Activated naive CD4-positive, alpha-beta T cell treated with anti-CD3 and anti-CD28 coated beads, Interleukin-2, amount 50 U/mL, for 72 hours (primary cell): ENCODE data around the gene ATIC. TPM values are rescaled to one million over a fixed set of nuclear protein-coding genes. Genes with fewer than 3 reads are reported as not detected.
"Not testable (repeated sequence)": the region's sequence is repeated elsewhere in the genome, so short reads cannot be mapped to it uniquely, and the experiment has no call there.

Source experiments
- ATAC-seq, 2 donors: fragments of 150-1000 bp; cut with Tn5 transposase; 2 replicates each; pipeline ENCODE4 v1.10.0; 2021; ENCODE audit warnings: mild to moderate bottlenecking in 2 of 2, moderate library complexity in 2 of 2
- DNase-seq, 2 donors: peaks; one replicate each; pipeline ENCODE4 v3.0.0; 2021 to 2022; ENCODE audit warnings: low spot score in 2 of 2
- H3K27ac Mint-ChIP-seq, 2 donors: one replicate each; pipeline ENCODE4 v1.8.0; 2022; ENCODE audit warnings: mild to moderate bottlenecking in 2 of 2, mixed read lengths in 2 of 2
- H3K36me3 Mint-ChIP-seq, 2 donors: one replicate each; pipeline ENCODE4 v1.8.0; 2022; ENCODE audit warnings: mixed read lengths in 2 of 2
- H3K9me3 Mint-ChIP-seq, 2 donors: one replicate each; pipeline ENCODE4 v1.8.0; 2022; ENCODE audit warnings: mixed read lengths in 2 of 2
- total RNA-seq, 2 donors: library from RNA; stranded (reverse); gene quantifications; one replicate each; pipeline ENCODE4 v1.2.3, GENCODE V29; 2022

The ATIC gene
- total RNA-seq, 2 donors from 2014 or later = 193 to 232 TPM

DNA sequence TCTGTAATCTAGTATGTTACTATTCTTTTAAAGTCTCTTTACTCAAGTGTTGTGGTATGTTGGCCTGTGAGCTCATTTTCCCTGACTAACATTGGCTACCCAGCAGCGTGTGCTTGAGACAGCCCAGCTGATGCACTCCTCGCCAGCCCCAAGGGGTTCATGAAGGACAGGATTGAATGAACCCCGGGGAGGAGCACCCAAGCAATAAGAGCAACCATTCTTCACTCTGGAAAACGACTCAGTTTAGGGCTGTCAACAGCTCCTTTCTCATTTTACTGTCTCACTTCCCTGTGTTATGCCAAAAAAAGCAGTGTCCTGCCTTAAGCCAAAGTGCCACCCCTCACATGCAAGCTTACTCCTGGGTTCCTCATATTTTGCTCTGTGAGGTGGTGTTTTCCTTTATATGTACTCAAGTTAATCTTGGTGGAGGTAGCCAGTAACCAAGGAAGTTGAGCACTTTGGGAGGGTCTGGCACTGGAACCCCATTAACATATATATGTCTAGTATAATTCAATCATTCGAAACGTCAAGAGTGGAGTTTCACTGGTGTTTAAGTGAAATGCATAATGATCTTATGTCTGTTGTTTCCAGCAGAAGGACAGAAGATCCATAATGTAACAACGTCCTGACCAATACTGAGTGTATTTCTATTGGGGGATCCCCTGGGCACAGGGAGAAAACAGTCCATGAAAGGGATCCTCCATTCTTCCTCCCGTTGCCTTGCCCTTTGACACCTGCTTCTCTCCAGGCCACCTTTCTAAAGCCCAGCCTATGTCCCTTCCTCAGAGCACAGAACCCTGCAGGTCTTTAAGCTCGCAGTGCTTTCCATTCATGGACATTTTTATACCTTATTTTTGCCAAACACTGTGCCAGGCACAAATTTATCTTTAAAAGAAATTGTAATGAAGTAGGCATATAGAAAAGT is 43.2 kb downstream of the ATIC start:
- ATAC-seq = no peak

DNA sequence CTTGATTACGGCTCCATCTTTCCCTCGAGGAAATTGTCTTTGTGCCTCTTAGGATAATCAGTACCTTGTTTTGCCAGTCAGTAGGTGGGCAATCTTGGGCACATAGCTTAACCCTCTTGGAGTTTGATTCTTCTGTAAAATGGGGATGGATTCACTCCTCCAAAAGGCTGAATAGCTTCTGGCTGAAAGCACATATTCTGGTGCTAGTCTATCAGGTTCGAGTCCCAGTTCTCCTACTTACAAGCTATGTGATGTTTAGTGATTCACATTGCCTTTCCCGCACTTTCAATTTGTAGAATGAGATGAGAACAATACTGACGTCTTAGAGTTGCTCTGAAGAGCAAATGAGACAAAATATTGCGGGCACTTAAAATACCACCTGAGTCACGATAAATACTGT is 43.9 kb downstream of the ATIC start:
- no peak for ATAC-seq
- Mint-ChIP-seq H3K9me3 (no peaks in the 10 kb centered on the region), H3K36me3 (peaks cover 20 to 25% of the 10 kb centered on the region in 2 donors), H3K27ac (no peak overlapping the region)
- no peak for DNase-seq

More for the DNA sequence above, 43.2 kb downstream of the ATIC start:
- no peaks in the 10 kb centered on the region for H3K9me3 Mint-ChIP-seq
- peak overlapping the region in 1 of 2 donors; percentile 32 for H3K27ac Mint-ChIP-seq
- DNase-seq = no peak
- H3K36me3 Mint-ChIP-seq = peaks cover 24 to 29% of the 10 kb centered on the region in 2 donors

DNA sequence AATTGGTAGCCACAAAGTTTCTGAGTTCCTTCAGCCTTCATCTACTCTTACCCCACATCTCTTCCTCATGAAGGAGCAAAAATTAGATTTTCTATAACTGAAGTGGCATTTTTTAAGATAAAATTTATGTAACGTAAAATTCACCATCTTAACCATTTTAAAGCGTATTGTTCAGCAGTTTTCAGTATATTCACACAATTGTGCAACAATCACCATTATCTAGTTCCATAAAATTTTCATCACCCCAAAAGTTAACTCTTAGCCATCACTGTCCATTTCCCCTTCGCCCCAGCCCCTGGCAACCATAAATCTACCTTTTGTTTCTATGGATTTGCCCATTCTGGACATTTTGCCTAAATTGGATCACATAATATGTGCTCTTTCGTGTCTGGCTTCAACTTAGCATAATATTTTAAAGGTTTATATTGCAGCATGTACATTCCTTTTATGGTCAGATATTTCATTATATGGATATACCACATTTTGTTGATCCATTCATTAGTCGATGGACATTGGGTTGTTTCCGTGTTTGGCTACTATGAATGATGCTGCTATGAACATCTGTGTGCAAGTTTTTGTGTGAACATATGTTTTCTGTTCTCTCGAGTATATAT is 44.6 kb downstream of the ATIC start:
- DNase-seq = no peak
- ATAC-seq = no peak
- H3K36me3 Mint-ChIP-seq = peaks cover 21 to 22% of the 10 kb centered on the region in 2 donors
- H3K9me3 Mint-ChIP-seq = no peaks in the 10 kb centered on the region
- H3K27ac Mint-ChIP-seq = no peak overlapping the region

DNA sequence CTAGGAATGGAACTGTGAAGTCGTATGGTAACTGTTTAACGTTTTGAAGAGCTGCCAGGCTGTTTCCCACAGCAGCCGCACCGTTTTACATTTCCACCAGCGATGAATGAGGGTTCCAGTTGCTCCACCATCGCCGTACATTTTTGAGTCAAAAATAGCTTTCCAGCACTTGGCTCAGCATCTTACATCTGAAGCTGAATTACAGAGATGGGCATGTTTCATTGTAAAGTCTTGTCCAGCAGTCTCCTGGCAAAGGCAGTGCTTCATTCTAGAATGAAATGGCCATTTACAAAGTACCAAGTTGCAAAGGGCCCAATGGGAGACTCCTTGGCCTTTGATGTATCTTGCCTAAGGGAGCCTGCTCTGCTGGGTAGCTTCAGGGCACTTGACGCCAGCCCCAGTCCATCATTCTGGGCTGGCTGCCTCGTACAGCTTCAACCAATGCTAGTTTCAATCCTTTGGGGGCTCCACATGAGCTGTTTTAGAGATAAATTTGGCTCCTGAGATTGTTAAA is 45.1 kb downstream of the ATIC start:
- DNase-seq (no peak), ATAC-seq (no peak)
- no peak overlapping the region for H3K27ac Mint-ChIP-seq
- peaks cover 18 to 21% of the 10 kb centered on the region in 2 donors for H3K36me3 Mint-ChIP-seq
- H3K9me3 Mint-ChIP-seq = no peaks in the 10 kb centered on the region

DNA sequence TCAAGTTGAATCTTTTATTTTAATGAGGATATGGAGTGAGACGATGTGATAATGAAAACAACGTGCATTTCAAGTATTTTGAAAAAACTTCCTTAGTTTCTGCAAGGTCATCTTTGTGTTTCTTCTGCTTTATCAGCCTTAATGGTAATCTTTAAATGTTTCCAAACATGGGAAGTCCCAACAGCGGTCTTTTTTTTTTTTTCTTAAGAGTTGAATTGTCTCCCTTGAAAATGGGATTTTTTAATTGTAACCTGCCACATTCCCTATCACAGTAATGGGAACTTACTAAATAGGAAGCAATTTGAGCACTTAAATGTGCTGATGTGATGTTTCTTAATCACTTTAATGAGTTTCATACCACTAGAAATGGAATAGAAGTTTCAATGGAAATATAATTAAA is 45.8 kb downstream of the ATIC start:
- no peaks in the 10 kb centered on the region for H3K9me3 Mint-ChIP-seq
- peaks cover 21 to 25% of the 10 kb centered on the region in 2 donors for H3K36me3 Mint-ChIP-seq
- H3K27ac Mint-ChIP-seq = no peak overlapping the region
- DNase-seq (no peak), ATAC-seq (no peak)

DNA sequence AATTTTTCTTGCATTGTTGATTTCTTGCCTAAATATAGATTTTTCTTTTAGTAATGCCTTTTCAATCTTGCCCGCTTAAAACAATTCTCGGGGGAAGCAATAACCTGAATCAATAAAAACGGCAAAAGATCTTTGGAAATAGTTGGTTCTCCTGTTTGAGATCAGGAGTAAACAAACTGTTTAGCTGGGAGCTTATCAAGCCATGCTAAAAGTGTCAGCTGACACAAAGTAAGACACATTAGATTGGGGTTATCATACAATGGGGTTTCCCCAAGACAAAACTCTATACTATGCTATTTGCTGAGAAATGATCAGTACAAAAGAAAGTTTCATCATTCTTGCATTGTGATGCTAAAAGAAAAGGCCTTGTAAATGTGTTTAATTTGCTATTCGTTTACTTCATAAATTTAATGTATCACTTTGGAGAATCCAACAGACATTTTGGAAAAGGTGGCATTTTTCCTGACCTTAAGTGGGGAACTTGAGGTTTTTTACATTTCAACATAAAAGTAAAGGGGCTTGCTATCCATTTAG is 46.5 kb downstream of the ATIC start:
- Mint-ChIP-seq H3K27ac (peak overlapping the region in 1 of 2 donors; percentile 29), H3K36me3 (peaks cover 18% of the 10 kb centered on the region in 2 donors), H3K9me3 (no peaks in the 10 kb centered on the region)
- ATAC-seq = no peak
- DNase-seq = no peak

DNA sequence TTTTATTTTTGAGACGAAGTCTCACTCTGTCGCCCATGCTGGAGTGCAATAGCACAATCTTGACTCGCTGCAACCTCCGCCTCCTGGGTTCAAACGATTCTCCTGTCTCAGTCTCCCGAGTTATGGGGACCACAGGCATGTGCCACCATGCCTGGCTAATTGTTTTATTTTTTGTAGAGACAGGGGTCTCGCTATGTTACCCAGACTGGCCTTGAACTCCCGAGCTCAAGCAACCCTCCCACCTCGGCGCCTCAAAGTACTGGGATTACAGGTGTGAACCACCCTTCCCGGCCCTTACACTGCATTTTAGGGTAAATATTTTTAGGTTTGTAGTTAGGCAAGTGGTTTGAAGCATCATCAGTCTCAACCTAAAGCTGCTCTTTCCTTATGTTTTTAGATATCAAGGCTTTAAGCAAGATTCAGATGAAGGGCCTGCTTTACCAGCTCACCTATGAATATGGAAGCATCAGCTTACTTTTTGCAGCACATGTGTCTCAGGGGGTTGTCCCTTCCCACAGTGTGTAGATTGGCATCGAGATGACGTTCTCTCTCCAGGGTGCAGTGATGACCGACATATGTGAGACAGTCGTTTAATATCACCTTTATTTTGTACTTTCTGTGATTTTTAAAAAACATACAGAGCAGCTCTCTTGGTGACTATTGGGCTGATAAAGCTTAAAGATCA is 47.2 kb downstream of the ATIC start:
- no peak for DNase-seq
- Mint-ChIP-seq H3K27ac (no peak overlapping the region), H3K9me3 (no peaks in the 10 kb centered on the region), H3K36me3 (peaks cover 16 to 23% of the 10 kb centered on the region in 2 donors)
- no peak for ATAC-seq

DNA sequence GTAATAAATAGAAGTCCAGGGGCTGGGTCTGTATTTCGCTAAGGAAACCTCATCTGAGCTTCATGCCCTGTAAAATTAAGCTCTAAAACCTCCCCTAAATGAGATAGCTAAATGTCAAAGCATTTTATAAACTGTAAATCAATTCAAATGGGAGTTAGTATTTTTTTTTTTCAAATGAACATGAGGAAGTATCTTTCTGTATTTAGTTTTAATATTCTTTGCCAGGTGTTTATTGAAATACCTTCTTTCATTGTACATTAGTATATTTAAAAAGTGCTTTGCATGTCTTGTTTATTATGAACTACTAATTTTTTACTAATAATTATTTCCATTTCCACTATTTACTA is 47.7 kb downstream of the ATIC start:
- H3K27ac Mint-ChIP-seq = no peak overlapping the region
- DNase-seq (no peak), ATAC-seq (no peak)
- H3K9me3 Mint-ChIP-seq = no peaks in the 10 kb centered on the region
- H3K36me3 Mint-ChIP-seq = peaks cover 17 to 27% of the 10 kb centered on the region in 2 donors

DNA sequence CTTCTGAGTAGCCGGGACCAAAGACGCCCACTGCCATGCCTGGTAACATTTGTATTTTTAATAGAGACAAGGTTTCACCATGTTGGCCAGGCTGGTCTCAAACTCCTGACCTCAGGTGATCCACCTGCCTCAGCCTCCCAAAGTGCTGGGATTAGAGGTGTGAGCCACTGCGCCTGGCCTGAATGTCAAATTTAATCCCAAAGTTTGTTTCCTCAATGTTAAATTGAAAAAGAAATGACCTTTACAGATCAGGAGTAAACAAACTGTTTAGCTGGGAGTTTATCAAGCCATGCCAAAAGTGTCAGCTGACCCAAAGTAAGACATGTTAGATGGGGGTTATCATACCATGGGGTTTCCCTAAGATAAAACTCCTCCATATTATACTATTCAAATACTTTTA is 48.2 kb downstream of the ATIC start:
- not testable (repeated sequence) for H3K27ac Mint-ChIP-seq, H3K9me3 Mint-ChIP-seq, DNase-seq, ATAC-seq
- H3K36me3 Mint-ChIP-seq = peaks cover 22 to 30% of the 10 kb centered on the region in 2 donors

DNA sequence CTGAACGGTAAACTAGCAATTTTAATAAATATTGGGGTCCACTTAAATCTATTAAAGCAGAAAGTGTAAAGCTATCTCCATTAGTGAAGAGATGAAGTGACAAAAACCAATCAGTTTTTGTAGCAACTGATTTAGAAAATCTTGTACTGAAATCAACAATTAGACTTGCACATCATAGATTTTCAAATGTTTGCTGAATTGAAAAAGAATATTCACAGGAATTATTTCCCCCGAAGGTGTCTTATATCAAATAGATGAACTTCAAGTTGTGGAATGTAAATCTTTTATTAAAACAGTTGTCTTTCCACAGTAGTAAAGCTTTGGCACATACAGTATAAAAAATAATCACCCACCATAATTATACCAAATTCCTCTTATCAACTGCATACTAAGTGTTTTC is 48.7 kb downstream of the ATIC start:
- H3K36me3 Mint-ChIP-seq = peaks cover 22 to 26% of the 10 kb centered on the region in 2 donors
- no peak overlapping the region for H3K27ac Mint-ChIP-seq
- ATAC-seq (no peak), DNase-seq (no peak)
- H3K9me3 Mint-ChIP-seq = no peaks in the 10 kb centered on the region

DNA sequence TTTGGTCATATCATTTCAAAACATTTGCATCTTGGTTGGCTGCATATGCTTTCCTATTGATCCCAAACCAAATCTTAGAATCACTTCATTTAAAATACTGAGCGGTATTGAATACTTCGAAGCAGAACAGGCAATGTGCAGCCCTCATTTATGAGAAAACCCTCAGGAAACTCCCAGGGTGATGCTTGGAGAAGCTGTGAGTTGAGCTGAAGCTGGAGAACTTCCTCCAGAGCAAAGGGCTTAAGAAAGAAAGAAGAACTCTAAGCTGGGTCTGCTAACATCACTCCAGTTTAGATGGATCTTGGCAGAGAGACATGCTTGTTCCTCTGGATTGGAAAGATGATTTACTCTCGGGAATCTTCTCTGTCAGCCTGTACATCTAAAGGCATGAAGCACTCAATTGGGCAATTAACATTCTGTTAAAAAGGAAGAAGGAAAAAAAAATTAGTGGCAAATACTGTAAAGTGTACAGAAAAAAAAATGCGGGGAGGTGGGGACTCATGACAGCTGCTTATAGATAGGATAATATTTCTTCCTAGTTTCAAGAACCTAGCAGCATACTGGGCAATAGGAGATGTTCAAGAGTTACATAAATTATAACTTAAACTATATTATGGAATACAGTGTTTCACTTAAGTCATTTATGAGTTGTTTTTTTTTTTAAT is 49.5 kb downstream of the ATIC start:
- no peaks in the 10 kb centered on the region for H3K9me3 Mint-ChIP-seq
- peaks cover 21 to 25% of the 10 kb centered on the region in 2 donors for H3K36me3 Mint-ChIP-seq
- H3K27ac Mint-ChIP-seq = peak overlapping the region in 1 of 2 donors; percentile 40
- DNase-seq (no peak), ATAC-seq (no peak)

DNA sequence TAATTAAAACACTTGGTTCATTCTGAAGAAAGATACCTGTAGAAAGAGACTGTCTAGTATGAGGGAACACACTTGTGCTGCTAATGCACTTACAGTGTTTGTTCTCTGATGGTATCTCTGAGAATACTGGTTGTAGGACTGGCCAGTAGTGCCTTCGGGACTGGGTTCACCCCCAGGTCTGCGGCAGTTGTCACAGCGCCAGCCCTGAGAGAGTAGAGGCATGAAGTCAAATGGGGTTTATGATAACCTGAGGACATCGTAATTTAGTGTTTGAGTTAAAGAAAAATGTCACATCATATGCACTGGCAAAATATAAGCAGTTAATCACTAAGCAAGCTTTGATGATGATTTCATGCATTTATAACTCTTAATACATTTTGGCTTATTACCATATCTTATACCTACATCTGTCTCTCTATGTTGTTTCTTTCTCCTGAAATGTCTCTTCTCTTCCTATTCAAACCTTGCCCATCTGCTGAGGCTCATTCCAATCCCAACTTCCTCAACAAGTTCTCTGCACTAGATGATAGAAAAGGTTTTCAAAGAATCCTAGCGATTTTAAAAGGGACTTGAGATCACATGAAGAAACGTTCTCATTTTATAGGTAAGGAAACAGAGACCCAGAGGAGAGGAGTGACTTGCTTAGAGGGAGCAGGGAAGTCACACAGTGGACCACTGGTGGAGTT is 50.2 kb downstream of the ATIC start:
- no peak for DNase-seq
- peaks cover 15 to 30% of the 10 kb centered on the region in 2 donors for H3K36me3 Mint-ChIP-seq
- H3K27ac Mint-ChIP-seq = no peak overlapping the region
- ATAC-seq = no peak
- H3K9me3 Mint-ChIP-seq = no peaks in the 10 kb centered on the region

DNA sequence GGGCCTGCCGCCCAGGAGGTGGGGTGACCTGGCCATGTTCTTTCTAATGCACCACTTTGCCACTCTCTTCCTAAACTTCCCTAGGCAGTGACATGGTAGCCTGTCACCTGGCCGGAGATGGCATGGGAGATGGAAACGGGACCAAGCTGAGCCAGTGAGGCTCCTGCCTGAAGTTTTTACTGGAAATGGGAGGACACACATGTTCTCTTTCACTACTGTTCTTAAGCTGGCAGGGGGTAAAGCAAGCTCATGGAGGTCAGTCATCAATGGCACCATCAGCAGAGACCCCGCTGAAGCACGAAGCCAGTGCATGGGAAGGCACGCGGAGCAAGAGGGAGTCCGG is 50.7 kb downstream of the ATIC start:
- DNase-seq = no peak
- Mint-ChIP-seq H3K9me3 (no peaks in the 10 kb centered on the region), H3K36me3 (peaks cover 16 to 31% of the 10 kb centered on the region in 2 donors), H3K27ac (no peak overlapping the region)
- ATAC-seq = no peak

DNA sequence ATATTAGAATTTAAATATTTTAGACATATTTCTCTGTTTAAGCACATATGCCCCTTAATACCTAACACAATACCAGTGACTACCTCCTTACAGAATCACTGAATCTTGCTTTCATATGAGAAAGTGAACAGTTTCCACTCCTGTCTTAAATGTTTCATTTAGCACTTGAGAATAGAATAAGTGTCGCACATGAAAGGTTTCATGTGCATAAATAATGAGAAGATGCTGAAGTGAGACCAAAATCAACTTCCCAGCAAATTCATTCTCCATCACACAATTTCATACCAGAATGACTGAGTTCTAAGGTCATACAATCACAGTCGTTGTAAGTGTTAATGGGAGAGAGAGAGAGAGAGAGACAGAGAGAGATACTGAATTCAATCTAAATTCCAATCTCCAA is 51.2 kb downstream of the ATIC start:
- no peaks in the 10 kb centered on the region for H3K9me3 Mint-ChIP-seq
- no peak for DNase-seq
- no peak for ATAC-seq
- no peak overlapping the region for H3K27ac Mint-ChIP-seq
- H3K36me3 Mint-ChIP-seq = peaks cover 21 to 36% of the 10 kb centered on the region in 2 donors

DNA sequence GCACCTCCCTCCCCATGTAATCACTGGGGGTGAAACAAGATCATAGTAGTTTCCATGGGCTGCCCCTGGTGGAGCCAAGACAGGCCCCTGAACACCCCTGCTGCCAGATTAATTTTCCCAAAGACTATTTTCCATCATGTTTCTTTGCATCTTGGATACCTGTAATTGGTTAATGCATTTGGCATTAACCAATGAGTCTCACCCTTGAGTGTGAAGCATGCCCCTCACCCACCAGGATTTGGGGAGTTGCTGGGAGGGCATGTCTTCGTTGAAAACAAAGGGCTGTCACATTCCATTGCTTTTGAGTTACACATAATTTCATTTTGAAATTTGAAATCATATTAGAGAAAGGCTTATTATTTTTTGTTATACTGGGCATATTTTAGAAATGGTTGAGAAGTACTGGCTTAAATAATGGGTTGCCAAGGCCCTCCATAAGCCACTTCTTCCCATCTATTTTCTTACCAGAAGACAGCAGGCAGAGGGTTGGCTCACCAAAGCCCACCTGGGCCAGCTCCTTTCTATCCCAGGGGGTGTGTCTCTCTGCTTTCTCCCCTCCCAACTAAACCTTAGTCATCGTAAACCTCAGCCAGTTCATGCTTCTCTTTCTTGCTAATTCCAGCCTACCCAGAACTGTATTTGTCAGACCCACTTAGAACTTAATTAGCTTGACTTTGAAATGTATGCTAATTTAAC is 51.8 kb downstream of the ATIC start:
- ATAC-seq = no peak
- H3K27ac Mint-ChIP-seq = peak overlapping the region in 1 of 2 donors; percentile 13
- peaks cover 22 to 37% of the 10 kb centered on the region in 2 donors for H3K36me3 Mint-ChIP-seq
- no peaks in the 10 kb centered on the region for H3K9me3 Mint-ChIP-seq
- no peak for DNase-seq
